ENCODE measurements around the gene CREB5. TPM values are rescaled to one million over a fixed set of nuclear protein-coding genes. Genes with fewer than 3 reads are reported as not detected.

The CREB5 gene
- total RNA-seq, 1 experiment from 2014 or later = 1.3 TPM

DNA sequence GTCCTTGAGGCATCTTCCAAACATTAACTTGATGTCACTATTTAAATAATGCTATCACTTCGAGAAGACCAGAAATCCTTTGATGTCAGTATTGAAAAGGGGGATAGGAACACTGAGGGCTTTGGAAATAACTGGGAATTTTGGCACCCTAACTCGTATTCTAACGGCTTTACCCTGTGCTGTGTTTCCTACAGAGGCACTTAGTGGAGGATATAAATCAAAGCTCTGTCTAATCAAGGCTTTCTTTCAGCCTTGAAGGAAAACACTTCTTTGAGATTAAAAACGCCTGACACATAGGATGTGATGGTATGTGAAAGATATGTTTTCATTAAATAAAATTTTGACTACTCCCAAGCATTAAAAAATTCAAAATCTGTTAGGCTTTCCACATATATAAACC, 62.3 kb downstream of the CREB5 start:
- Mint-ChIP-seq H3K9me3 (peaks cover 5% of the 10 kb centered on the region), H3K27ac (no peak overlapping the region), H3K4me1 (peaks cover 8% of the 10 kb centered on the region), H3K36me3 (no peaks in the 10 kb centered on the region), H3K4me3 (no peak overlapping the region), H3K27me3 (ENCODE audit: low read depth) (no peaks in the 10 kb centered on the region)
- ATAC-seq (no peak), DNase-seq (ENCODE audit: low spot score) (no peak)
- no peak for TF ChIP-seq CBFB (CRISPR knock-in tag; IDR thresholded peaks at IDR 0.05; ENCODE audit: low read depth)
- no peak for TF ChIP-seq GRHL2 (CRISPR knock-in tag; IDR thresholded peaks at IDR 0.05; ENCODE audit: insufficient replicate concordance, severe bottlenecking)
- TF ChIP-seq RORB (CRISPR knock-in tag; IDR thresholded peaks at IDR 0.05) = no peak
- TF ChIP-seq, protein P1, sequence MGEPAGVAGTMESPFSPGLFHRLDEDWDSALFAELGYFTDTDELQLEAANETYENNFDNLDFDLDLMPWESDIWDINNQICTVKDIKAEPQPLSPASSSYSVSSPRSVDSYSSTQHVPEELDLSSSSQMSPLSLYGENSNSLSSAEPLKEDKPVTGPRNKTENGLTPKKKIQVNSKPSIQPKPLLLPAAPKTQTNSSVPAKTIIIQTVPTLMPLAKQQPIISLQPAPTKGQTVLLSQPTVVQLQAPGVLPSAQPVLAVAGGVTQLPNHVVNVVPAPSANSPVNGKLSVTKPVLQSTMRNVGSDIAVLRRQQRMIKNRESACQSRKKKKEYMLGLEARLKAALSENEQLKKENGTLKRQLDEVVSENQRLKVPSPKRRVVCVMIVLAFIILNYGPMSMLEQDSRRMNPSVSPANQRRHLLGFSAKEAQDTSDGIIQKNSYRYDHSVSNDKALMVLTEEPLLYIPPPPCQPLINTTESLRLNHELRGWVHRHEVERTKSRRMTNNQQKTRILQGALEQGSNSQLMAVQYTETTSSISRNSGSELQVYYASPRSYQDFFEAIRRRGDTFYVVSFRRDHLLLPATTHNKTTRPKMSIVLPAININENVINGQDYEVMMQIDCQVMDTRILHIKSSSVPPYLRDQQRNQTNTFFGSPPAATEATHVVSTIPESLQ (CRISPR knock-in tag; IDR thresholded peaks at IDR 0.05) = no peak
- TF ChIP-seq, protein P2, sequence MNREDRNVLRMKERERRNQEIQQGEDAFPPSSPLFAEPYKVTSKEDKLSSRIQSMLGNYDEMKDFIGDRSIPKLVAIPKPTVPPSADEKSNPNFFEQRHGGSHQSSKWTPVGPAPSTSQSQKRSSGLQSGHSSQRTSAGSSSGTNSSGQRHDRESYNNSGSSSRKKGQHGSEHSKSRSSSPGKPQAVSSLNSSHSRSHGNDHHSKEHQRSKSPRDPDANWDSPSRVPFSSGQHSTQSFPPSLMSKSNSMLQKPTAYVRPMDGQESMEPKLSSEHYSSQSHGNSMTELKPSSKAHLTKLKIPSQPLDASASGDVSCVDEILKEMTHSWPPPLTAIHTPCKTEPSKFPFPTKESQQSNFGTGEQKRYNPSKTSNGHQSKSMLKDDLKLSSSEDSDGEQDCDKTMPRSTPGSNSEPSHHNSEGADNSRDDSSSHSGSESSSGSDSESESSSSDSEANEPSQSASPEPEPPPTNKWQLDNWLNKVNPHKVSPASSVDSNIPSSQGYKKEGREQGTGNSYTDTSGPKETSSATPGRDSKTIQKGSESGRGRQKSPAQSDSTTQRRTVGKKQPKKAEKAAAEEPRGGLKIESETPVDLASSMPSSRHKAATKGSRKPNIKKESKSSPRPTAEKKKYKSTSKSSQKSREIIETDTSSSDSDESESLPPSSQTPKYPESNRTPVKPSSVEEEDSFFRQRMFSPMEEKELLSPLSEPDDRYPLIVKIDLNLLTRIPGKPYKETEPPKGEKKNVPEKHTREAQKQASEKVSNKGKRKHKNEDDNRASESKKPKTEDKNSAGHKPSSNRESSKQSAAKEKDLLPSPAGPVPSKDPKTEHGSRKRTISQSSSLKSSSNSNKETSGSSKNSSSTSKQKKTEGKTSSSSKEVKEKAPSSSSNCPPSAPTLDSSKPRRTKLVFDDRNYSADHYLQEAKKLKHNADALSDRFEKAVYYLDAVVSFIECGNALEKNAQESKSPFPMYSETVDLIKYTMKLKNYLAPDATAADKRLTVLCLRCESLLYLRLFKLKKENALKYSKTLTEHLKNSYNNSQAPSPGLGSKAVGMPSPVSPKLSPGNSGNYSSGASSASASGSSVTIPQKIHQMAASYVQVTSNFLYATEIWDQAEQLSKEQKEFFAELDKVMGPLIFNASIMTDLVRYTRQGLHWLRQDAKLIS (CRISPR knock-in tag; IDR thresholded peaks at IDR 0.05; ENCODE audit: borderline replicate concordance) = no peak
- no peak for TF ChIP-seq IRF2 (CRISPR knock-in tag; IDR thresholded peaks at IDR 0.05; ENCODE audit: borderline replicate concordance, low read depth)
- no peak for TF ChIP-seq MYBL2 (CRISPR knock-in tag; IDR thresholded peaks at IDR 0.05)
- TF ChIP-seq, protein P3, sequence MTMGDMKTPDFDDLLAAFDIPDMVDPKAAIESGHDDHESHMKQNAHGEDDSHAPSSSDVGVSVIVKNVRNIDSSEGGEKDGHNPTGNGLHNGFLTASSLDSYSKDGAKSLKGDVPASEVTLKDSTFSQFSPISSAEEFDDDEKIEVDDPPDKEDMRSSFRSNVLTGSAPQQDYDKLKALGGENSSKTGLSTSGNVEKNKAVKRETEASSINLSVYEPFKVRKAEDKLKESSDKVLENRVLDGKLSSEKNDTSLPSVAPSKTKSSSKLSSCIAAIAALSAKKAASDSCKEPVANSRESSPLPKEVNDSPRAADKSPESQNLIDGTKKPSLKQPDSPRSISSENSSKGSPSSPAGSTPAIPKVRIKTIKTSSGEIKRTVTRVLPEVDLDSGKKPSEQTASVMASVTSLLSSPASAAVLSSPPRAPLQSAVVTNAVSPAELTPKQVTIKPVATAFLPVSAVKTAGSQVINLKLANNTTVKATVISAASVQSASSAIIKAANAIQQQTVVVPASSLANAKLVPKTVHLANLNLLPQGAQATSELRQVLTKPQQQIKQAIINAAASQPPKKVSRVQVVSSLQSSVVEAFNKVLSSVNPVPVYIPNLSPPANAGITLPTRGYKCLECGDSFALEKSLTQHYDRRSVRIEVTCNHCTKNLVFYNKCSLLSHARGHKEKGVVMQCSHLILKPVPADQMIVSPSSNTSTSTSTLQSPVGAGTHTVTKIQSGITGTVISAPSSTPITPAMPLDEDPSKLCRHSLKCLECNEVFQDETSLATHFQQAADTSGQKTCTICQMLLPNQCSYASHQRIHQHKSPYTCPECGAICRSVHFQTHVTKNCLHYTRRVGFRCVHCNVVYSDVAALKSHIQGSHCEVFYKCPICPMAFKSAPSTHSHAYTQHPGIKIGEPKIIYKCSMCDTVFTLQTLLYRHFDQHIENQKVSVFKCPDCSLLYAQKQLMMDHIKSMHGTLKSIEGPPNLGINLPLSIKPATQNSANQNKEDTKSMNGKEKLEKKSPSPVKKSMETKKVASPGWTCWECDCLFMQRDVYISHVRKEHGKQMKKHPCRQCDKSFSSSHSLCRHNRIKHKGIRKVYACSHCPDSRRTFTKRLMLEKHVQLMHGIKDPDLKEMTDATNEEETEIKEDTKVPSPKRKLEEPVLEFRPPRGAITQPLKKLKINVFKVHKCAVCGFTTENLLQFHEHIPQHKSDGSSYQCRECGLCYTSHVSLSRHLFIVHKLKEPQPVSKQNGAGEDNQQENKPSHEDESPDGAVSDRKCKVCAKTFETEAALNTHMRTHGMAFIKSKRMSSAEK (CRISPR knock-in tag; IDR thresholded peaks at IDR 0.05; ENCODE audit: borderline replicate concordance) = no peak
- TF ChIP-seq, protein P4, sequence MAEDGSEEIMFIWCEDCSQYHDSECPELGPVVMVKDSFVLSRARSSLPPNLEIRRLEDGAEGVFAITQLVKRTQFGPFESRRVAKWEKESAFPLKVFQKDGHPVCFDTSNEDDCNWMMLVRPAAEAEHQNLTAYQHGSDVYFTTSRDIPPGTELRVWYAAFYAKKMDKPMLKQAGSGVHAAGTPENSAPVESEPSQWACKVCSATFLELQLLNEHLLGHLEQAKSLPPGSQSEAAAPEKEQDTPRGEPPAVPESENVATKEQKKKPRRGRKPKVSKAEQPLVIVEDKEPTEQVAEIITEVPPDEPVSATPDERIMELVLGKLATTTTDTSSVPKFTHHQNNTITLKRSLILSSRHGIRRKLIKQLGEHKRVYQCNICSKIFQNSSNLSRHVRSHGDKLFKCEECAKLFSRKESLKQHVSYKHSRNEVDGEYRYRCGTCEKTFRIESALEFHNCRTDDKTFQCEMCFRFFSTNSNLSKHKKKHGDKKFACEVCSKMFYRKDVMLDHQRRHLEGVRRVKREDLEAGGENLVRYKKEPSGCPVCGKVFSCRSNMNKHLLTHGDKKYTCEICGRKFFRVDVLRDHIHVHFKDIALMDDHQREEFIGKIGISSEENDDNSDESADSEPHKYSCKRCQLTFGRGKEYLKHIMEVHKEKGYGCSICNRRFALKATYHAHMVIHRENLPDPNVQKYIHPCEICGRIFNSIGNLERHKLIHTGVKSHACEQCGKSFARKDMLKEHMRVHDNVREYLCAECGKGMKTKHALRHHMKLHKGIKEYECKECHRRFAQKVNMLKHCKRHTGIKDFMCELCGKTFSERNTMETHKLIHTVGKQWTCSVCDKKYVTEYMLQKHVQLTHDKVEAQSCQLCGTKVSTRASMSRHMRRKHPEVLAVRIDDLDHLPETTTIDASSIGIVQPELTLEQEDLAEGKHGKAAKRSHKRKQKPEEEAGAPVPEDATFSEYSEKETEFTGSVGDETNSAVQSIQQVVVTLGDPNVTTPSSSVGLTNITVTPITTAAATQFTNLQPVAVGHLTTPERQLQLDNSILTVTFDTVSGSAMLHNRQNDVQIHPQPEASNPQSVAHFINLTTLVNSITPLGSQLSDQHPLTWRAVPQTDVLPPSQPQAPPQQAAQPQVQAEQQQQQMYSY (CRISPR knock-in tag; IDR thresholded peaks at IDR 0.05) = no peak
- TF ChIP-seq NR2C2 (CRISPR knock-in tag; IDR thresholded peaks at IDR 0.05) = no peak
- TF ChIP-seq FOXP1 (CRISPR knock-in tag; IDR thresholded peaks at IDR 0.05; ENCODE audit: borderline replicate concordance) = no peak
- TF ChIP-seq, protein P5, sequence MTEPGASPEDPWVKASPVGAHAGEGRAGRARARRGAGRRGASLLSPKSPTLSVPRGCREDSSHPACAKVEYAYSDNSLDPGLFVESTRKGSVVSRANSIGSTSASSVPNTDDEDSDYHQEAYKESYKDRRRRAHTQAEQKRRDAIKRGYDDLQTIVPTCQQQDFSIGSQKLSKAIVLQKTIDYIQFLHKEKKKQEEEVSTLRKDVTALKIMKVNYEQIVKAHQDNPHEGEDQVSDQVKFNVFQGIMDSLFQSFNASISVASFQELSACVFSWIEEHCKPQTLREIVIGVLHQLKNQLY (CRISPR knock-in tag; IDR thresholded peaks at IDR 0.05) = no peak
- TF ChIP-seq JUN (CRISPR knock-in tag; IDR thresholded peaks at IDR 0.05) = no peak
- TF ChIP-seq OVOL2 (CRISPR knock-in tag; IDR thresholded peaks at IDR 0.05; ENCODE audit: borderline replicate concordance) = no peak
- no peak for TF ChIP-seq ATF1 (CRISPR knock-in tag; IDR thresholded peaks at IDR 0.05)
- no peak for TF ChIP-seq ZNF671 (CRISPR knock-in tag; IDR thresholded peaks at IDR 0.05)
- TF ChIP-seq SMAD3 (CRISPR knock-in tag; IDR thresholded peaks at IDR 0.05; ENCODE audit: borderline replicate concordance) = no peak
- TF ChIP-seq ZNF317 (CRISPR knock-in tag; IDR thresholded peaks at IDR 0.05; ENCODE audit: borderline replicate concordance, low read depth) = no peak
- no peak for TF ChIP-seq NFATC4 (CRISPR knock-in tag; IDR thresholded peaks at IDR 0.05)
- ChIA-PET POLR2A (no interaction called here), CTCF (no interaction called here)
